ENCODE measurements around the gene GBA3.

The GBA3 gene

GRCh38 chr4:22668702-22669101 lies 24.0 kb upstream of the GBA3 start:
- no peak overlapping the region for H3K4me2 ChIP-seq (ENCODE audit: low read length)
- H3K27me3 ChIP-seq (ENCODE audit: insufficient read depth, low read length): no peaks in the 10 kb centered on the region
- no peak overlapping the region for H3K9ac ChIP-seq (ENCODE audit: low read length)
- no peak overlapping the region for H3K27ac ChIP-seq (ENCODE audit: low read depth, low read length, poor library complexity, severe bottlenecking)
- H3K9me2 ChIP-seq (ENCODE audit: low read depth, low read length): no peaks in the 10 kb centered on the region
- H3K4me3 ChIP-seq (ENCODE audit: low read depth, low read length, poor library complexity, severe bottlenecking): no peak overlapping the region
- H3K9me3 ChIP-seq (ENCODE audit: low read length): no peaks in the 10 kb centered on the region
- no peaks in the 10 kb centered on the region for H3K36me3 ChIP-seq (ENCODE audit: insufficient read depth, low read length)
- H4K20me1 ChIP-seq (ENCODE audit: insufficient read depth, low read length): no peaks in the 10 kb centered on the region
- TF ChIP-seq EZH2 (IDR thresholded peaks at IDR 0.05; ENCODE audit: borderline replicate concordance, low read length) (no peak), CTCF (IDR thresholded peaks at IDR 0.05; ENCODE audit: low read length) (no peak)
- no peaks in the 10 kb centered on the region for H3K4me1 ChIP-seq (ENCODE audit: insufficient read depth, low read length, severe bottlenecking)
- no peaks in the 10 kb centered on the region for H3K79me2 ChIP-seq (ENCODE audit: insufficient read depth, low read length)
- no peaks in the 10 kb centered on the region for H3F3A ChIP-seq (ENCODE audit: insufficient read depth, low read length)
- H2AFZ ChIP-seq (ENCODE audit: low read length): no peak overlapping the region

- TF ChIP-seq CTCF (IDR thresholded peaks at IDR 0.05; ENCODE audit: low read length) (no peak), EZH2 (IDR thresholded peaks at IDR 0.05; ENCODE audit: borderline replicate concordance, low read length) (no peak)
- no peaks in the 10 kb centered on the region for H3K9me3 ChIP-seq (ENCODE audit: low read length)
- H3K4me2 ChIP-seq (ENCODE audit: low read length): no peak overlapping the region
Observed at GRCh38 chr4:22670956-22671355, 21.8 kb upstream of the GBA3 start.

GRCh38 chr4:22672519-22672918 lies 20.2 kb upstream of the GBA3 start:
- H3K4me3 ChIP-seq (ENCODE audit: low read depth, low read length, poor library complexity, severe bottlenecking): no peak overlapping the region
- no peaks in the 10 kb centered on the region for H3F3A ChIP-seq (ENCODE audit: insufficient read depth, low read length)
- TF ChIP-seq CTCF (IDR thresholded peaks at IDR 0.05; ENCODE audit: low read length) (no peak), EZH2 (IDR thresholded peaks at IDR 0.05; ENCODE audit: borderline replicate concordance, low read length) (no peak)
- no peaks in the 10 kb centered on the region for H3K27me3 ChIP-seq (ENCODE audit: insufficient read depth, low read length)
- no peaks in the 10 kb centered on the region for H4K20me1 ChIP-seq (ENCODE audit: insufficient read depth, low read length)
- H3K9me2 ChIP-seq (ENCODE audit: low read depth, low read length): no peaks in the 10 kb centered on the region
- H3K4me2 ChIP-seq (ENCODE audit: low read length): no peak overlapping the region
- no peaks in the 10 kb centered on the region for H3K9me3 ChIP-seq (ENCODE audit: low read length)
- H3K4me1 ChIP-seq (ENCODE audit: insufficient read depth, low read length, severe bottlenecking): no peaks in the 10 kb centered on the region
- no peak overlapping the region for H3K27ac ChIP-seq (ENCODE audit: low read depth, low read length, poor library complexity, severe bottlenecking)
- H2AFZ ChIP-seq (ENCODE audit: low read length): no peak overlapping the region
- H3K79me2 ChIP-seq (ENCODE audit: insufficient read depth, low read length): no peaks in the 10 kb centered on the region
- H3K9ac ChIP-seq (ENCODE audit: low read length): no peak overlapping the region
- H3K36me3 ChIP-seq (ENCODE audit: insufficient read depth, low read length): no peaks in the 10 kb centered on the region

More at GRCh38 chr4:22670956-22671355, 21.8 kb upstream of the GBA3 start:
- Histone ChIP-seq H3K36me3 (ENCODE audit: insufficient read depth, low read length) (no peaks in the 10 kb centered on the region), H4K20me1 (ENCODE audit: insufficient read depth, low read length) (no peaks in the 10 kb centered on the region), H2AFZ (ENCODE audit: low read length) (no peak overlapping the region), H3K4me1 (ENCODE audit: insufficient read depth, low read length, severe bottlenecking) (no peaks in the 10 kb centered on the region), H3K4me3 (ENCODE audit: low read depth, low read length, poor library complexity, severe bottlenecking) (no peak overlapping the region), H3K9ac (ENCODE audit: low read length) (no peak overlapping the region), H3K27me3 (ENCODE audit: insufficient read depth, low read length) (no peaks in the 10 kb centered on the region), H3K79me2 (ENCODE audit: insufficient read depth, low read length) (no peaks in the 10 kb centered on the region), H3F3A (ENCODE audit: insufficient read depth, low read length) (no peaks in the 10 kb centered on the region), H3K27ac (ENCODE audit: low read depth, low read length, poor library complexity, severe bottlenecking) (no peak overlapping the region), H3K9me2 (ENCODE audit: low read depth, low read length) (no peaks in the 10 kb centered on the region)

All from OCI-LY1 (cell line).